Caki2 (cell line): ENCODE measurements around the gene GLCE. TPM values are rescaled to one million over a fixed set of nuclear protein-coding genes. Genes with fewer than 3 reads are reported as not detected.

Experiments
- DNase-seq: peaks from one replicate; pipeline ENCODE4 v3.0.0-alpha.2; 2015; ENCODE audit warnings: low read depth
- in situ Hi-C: cut with HindIII; loops from 2 replicates; pipeline ENCODE4 v1.10.0; 2016; ENCODE audit warnings: low sequenced_read_pairs, low pct_unique_long_range_greater_than_20kb, mixed read lengths
- total RNA-seq: library from RNA; depleted of rRNA; stranded (reverse); fragments of >200 nt; shearing (Covaris generic); gene quantifications from 2 replicates; pipeline ENCODE4 v1.2.3, GENCODE V29; 2014; ENCODE audit warnings: low replicate concordance

Gene GLCE
- total RNA-seq, 1 experiment from 2014 or later = 31.8 TPM

DNA sequence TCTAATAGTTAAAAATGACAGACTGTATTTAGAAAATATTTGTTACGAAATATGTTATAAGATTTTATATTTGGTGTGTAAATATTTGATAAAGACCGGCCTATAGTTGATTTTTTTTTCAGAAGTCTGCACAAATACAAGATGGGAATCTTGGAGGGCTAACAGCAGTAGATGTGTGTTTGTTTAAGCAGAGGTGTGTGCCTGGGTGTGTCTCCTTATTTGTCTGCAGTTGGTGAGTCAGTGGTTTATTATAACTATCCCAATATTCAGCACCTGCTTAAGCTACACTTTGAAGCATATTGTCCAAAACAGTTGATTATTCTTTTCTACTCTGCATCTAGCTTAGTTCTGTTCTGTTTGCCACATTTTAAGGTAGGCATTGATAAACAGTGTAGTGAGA, 12.4 kb downstream of the GLCE start:
- in situ Hi-C loops = no loop called here
- no peak for DNase-seq

DNA sequence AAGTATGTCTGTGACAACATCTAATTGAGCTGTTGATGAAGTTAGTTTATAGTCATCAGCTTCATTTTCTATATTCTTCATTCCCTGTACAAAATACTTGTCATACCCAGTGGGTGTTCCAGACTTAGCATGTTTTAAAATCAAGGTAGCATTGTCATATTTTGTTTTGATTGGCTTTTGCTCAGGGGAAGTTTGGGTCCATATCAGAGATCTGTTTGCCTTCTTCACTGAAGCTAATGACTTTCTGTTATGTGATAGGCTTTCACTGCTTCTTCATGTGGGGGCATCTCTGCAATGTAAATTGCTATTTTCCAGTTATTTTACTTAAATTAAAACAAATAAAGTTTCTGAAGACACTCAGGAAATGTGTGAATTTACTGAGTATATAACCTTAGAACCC, 15.1 kb downstream of the GLCE start:
- DNase-seq = no peak

DNA sequence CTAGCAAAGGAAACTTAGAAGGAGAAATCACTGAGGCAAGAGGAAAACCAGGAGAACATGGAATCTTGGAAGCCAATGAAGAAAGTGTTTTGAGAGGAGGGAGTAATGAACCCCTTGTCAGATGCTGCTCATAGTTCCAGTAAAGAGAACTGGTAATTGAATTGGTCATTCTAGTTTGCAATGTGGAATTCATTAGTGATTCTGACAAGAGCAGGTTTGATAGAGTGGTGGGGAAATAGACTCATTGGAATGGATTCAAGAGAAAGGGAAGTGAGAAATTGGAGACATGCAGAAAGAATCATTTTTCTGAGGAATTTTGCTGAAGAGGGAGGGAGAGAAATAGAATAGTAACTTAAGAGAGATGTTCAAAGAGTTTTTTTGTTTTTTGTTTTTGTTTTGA, 21.0 kb downstream of the GLCE start:
- in situ Hi-C loops = no loop called here
- no peak for DNase-seq

More for the DNA sequence above, 15.1 kb downstream of the GLCE start:
- in situ Hi-C loops = no loop called here

DNA sequence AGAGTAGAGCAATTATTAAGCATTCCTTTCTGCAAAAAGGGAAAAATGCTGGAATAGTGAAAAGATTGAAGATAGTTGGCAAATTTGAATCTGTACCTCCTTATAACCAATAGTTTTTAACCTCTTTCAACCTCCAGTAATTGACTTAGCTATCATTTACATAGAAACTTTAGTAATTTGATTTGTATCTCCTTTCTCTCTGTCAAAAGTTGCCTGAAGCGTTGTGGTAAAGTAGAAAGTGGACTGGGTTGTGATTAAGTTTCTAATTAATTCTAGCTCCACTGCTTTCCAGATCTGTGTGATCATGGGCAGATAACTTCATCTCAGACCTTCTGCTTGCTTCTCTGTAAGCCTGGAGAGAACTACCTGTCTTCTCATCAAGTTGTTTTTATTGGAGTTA, 24.8 kb downstream of the GLCE start:
- in situ Hi-C loops = no loop called here

DNA sequence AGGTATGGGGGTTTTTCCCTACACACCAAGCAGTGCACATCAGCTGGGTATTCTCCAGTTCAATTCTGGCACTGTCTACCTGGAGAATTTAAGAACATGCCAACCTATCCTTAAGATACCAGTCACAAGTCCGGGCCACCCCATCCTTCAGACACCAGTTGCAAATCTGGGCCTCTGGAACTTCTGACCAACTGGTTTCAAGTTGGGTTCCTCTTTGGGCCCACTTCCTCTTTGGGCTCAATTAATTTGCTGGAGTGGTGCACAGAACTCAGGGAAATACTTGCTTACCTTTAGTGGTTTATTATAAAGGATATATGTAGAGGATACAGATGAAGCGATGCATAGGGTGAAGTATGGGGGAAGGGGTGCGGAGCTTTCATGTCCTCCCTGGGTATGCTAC, 25.3 kb downstream of the GLCE start:
- in situ Hi-C loops = no loop called here
- DNase-seq = no peak

More for the DNA sequence above, 24.8 kb downstream of the GLCE start:
- no peak for DNase-seq

DNA sequence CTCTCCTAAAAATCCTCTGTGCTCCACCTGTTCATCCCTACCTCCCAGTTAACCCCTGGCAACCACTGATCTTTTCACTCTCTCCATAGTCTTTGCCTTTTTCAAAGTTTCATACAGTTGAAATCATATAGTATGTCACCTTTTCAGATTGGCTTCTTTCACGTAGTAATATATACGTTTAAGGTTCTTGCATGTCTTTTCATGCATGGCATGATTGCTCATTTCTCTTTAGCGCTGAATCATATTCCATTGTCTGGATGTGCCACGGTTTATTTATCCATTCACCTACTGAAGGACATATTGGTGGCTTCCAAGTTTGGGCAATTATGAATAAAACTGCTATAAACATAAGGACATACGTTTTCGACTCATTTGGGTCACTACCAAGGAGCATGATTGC, 28.7 kb downstream of the GLCE start:
- in situ Hi-C loops = no loop called here
- DNase-seq = no peak

DNA sequence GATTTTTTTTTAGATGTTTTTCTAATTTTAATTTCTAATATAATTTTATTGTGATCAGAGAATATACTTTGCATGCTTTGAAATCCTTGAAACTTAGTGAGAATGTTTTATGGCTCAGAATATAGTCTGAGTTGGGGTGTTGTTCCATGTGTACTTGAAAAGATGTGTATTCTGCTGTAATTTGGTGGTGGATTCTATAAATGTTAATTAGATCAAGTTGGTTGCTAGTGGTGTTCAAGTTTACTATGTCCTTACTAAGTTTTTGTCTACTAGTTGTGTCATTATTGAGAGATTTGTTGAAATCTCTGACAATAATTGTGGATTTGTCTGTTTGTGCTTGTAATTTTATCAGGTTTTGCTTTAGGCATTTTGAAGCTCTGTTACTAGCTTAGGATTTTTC, 29.7 kb downstream of the GLCE start:
- in situ Hi-C loops = no loop called here
- DNase-seq = no peak

DNA sequence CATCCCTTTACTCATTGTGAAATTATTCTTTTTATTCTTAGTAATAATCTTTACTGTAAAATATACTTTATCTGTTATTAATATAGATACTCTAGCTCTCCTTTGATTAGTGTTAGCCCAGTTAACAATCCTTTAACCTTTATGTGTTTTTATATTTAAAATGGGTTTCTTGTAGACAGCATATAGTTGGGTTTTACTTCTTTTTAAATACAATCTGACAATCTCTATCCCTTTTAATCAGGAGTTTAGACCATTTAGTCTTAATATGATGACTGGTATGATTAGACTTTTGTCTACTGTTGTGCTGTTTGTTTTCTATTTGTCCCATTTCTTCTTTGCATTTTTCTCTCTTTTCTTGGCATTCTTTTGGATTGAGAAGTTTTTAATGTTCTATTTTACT, 30.1 kb downstream of the GLCE start:
- in situ Hi-C loops = no loop called here
- no peak for DNase-seq

DNA sequence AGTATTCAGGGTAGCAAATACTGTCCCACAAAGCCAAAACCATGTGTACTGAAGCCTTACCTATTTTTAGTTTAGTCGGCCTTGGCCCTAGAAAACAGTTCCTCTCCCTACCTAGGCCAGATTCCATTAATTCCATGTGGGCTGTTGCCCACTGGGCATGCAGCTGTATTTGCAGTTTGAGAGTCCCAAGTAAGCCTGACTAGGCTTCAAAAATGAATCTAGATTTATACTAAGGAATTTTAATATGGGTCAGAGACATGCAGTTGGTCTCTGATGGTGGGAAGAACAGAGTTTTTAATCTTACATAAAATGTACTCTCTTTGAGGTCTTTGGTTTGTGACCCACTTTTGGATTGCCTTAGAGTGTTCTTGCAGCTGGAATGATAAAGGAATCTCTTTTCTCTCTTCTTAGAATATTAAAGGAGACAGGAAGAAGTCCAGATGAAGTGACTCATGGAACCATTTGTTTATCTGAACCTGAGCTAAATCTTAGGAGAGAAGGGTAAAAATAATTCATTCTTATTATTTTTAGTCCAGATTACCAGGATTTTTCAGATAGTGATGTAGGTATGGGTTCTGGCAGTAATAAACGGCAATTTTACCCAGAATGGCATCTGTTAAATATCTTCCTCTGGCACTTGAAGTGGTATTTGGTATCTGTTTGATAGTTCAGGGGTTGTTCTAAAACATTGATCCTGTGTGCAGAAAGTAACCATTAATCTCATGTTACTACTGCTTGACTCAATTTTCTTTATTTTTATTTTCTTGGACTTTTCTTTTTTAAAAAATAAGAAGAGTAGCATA, 33.8 kb downstream of the GLCE start:
- DNase-seq = no peak
- in situ Hi-C loops = no loop called here

DNA sequence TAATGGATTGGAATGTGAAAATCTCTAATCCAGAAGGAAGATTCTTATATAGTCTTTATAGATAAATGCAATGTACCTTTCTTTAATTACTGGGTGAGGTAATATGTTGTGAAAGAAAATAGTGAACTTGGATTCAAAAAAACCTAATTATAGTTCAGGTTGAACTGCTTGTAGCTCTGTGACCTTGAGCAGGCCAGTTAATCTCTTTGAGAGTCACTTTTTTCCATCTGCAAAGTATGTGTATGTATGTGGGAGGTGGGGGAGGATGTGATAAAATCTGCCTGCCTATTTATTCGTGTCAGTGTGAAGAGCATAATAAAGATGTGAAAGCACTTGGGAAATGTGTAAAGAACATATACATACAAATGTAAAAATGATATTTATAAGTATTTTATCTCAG, 34.4 kb downstream of the GLCE start:
- no peak for DNase-seq
- in situ Hi-C loops = no loop called here

DNA sequence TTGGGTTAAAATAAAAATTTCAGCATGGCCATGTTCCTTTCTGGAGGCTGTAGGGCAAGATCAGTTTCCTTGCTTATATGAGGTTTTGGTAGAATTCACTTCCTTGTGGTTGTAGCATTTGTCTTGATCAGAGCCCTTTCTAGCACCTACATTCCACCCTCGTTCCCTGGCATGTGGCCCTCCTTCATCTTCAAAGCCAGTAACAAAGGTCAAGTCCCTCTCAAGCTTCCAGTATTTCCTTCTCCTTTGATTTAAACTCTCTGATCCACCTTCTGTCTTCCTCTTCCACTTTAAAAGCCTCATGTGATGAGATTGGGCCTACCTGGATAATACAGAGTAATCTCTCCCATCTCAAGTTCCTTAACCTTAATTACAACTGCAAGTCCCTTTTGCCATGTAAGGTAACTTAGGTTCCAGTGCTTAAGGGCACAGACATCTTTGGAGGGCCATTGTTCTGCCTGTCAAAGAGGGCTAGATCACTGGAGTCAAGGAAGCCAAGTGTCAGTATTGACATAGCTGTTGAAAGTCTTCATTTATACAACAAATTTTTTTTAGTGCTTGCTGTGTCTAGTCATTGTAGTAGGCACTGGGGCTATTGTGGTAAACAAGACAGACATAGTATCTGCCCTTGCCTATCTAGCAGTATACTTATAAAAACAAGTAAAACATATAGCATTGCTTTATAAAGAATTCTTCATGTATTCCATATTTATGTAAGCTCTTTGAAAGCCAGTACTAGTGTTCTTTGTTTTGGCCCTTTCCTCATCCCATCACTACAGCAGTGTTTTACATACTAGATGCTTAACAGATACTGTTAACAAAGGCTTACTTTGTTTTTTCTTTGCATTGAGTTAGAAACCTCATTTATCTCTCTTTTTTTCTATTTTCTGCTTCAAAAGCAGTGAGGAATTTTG, 40.7 kb downstream of the GLCE start:
- in situ Hi-C loops = no loop called here
- no peak for DNase-seq

DNA sequence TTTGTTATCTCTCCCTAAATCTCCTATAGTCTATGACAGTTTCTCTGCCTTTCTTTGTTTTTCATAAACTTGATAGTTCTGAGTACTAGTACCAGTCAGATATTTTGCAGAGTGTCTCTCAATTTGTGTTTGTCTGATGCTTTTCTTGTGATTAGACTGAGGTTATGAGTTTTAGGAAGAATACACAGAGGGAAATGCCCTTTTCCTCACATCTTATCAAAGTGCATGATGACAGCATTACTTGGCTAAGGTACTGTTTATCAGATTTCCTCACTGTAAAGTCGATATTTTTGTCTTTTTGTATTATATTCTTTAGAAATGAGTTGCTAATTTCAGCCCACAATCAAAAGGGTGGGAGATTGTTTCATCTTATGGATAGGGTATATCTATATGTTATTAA, 45.6 kb downstream of the GLCE start:
- in situ Hi-C loops = no loop called here
- no peak for DNase-seq

DNA sequence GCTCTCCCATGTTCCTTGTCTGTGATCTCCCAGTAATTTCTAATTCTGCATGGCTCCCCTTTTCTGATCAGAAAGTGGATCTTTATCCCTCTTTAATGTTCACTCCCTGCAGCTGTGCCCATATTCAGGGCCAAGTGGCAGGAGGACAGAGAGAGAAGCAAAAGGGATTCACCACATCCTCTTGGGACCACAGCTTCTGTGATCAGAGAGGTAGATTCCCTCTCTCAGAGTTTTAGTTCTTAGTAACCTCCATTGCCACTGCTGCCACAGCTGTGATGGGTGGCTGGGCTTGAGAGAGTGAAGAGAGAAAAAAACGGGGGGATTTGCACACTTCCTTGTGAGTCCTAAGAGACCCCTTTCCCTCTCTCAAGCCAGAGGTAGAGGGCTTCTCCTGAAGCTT, 49.2 kb downstream of the GLCE start:
- DNase-seq = no peak
- in situ Hi-C loops = no loop called here

DNA sequence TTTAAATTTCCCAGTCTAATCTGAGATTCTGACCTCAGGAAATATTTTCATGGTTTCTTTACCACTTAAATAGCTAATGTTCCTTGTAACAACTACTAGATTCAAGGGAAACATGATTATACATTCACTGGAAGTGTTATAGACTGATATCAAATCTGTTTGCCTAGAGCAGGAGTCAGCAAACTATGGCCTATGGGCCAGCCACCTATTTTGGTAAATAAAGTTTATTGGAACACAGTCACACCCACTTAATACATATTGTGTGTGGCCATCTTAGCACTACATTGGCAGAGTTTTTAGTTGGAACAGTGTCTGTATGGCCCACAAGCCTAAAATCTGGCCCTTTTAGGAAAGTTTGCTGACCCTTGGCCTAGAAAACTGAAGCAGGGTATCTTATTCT, 50.1 kb downstream of the GLCE start:
- in situ Hi-C loops = no loop called here
- no peak for DNase-seq

DNA sequence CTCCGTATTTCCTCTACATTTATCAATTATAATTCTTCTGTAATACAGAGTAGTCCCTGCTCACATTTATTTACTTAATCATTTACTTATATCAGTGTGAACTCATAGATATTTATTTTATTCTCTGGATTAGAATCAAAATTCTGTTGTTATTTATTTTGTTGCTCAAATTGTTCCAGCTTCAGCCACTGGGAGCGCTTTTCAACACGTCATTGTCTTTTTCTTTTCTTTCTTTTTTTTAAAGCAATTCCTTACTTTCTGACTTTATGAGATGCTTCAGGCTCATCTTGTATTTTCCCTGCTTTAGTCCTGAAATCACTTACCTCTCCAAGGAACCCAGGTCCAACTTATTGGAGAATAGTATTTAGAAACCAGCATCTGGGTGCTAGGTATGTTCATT, 53.4 kb downstream of the GLCE start:
- DNase-seq = no peak
- in situ Hi-C loops = no loop called here

DNA sequence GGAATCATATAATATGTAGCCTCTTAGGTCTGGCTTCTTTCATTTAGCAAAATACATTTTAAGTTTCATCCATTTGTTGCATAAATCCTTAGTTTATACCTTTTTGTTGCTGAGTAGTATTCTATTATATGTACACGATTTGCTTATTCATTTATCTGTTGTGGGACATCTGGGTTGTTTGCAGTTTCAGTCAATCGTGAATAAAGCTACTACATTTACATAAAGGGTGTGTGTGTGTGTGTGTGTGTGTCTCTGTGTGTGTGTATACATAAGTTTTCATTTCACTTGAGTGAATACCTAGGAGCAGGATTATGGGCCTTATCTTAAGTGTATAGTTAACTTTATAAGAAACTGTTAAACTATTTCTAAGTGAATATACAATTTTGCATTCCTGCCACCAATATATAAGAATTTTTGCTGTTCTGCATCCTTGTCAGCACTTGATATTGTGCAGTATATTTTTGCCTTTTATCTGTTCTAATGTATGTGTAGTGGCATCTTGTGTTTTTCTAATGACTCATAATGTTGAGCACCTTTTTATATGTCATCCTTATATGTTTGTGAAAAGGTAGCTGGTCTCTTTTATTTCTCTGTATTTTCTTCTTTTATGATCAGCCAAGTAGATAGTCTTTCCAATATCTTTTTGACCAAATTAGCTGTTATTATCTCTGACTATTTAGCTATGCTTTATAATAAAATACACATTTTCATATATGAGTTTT, 55.0 kb downstream of the GLCE start:
- in situ Hi-C loops = no loop called here

DNA sequence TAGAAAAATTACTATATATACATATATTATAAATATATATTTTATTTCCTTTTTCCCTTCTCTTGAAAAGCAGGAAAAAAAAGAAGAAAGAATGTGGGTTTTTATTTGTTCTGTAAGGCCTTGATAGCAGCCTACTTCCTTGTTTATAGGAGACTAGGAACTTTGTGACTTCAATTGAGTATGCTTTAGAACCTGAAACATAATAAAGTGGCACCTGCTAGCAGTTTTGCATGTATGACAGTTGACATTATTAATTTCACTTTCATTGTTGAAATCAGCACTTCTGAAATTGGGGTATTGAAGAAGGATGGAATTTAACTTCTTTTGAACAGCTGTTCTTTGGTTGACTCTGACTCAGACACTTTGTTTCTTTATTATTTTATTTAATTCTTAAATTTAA, 56.9 kb downstream of the GLCE start:
- no peak for DNase-seq
- in situ Hi-C loops = no loop called here

More for the DNA sequence above, 55.0 kb downstream of the GLCE start:
- no peak for DNase-seq

DNA sequence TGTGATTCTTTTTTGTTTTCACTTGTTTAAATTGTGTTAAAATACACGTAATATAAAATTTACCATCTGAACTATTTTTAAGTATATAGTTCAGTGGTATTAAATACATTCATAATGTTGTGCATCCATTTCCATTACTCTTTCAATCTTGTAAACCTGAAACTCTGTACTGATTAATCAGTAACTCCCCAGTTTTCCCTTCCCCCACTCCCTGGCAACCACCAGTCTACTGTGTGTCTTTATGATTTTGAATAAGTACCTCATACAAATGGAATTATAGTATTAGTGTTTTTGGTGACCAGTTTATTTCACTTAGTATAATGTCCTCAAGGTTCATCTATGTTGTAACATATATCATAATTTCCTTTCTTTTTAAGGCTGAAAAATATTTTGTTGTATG, 59.3 kb downstream of the GLCE start:
- no peak for DNase-seq
- in situ Hi-C loops = no loop called here

DNA sequence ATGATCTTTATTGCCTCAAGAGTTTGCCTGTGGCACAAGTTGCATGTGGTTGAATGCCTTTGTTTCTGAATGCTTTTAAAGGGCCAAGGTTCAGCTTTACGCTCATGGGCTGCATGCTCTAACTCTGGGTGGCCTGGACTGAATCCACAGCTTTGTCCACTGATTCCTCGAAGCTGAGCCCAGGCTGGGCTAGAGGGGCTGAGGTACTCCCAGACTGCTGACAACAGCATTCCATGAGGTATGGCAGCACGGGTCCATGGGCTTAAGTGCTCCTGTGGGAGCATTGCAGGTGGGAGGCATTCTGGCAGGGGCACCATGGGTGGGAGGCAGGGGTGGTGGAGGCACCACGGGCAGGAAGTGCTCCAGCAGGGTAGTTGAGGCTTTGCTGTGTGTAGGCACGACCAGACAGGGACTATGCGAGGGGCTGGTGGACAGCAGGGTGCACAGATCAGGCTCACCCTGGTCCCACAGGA, 61.6 kb downstream of the GLCE start:
- in situ Hi-C loops = no loop called here
- DNase-seq = no peak
